ENCODE measurements around the gene ESR1.

- TF ChIP-seq ZNF274 (IDR thresholded peaks at IDR 0.05; ENCODE audit: low read depth, low read length) (no peak), YY1 (IDR thresholded peaks at IDR 0.05; ENCODE audit: insufficient read depth, insufficient read length) (no peak), SUZ12 (IDR thresholded peaks at IDR 0.05; ENCODE audit: extremely low read depth, insufficient read depth, insufficient read length) (no peak)
Observed at GRCh38 chr6:152052061-152052460, 244.6 kb downstream of the ESR1 start.
